NCI-H1436 treated with DMSO at 0.1 percent for 48 hours (cell line): ENCODE data around the gene SDHA.
"Not testable (repeated sequence)": the region's sequence is repeated elsewhere in the genome, so short reads cannot be mapped to it uniquely, and the experiment has no call there.

Experiments
- DNase-seq: peaks from one replicate; lab custom pipeline; 2025; lab: John Stamatoyannopoulos, UW

SDHA gene

DNA sequence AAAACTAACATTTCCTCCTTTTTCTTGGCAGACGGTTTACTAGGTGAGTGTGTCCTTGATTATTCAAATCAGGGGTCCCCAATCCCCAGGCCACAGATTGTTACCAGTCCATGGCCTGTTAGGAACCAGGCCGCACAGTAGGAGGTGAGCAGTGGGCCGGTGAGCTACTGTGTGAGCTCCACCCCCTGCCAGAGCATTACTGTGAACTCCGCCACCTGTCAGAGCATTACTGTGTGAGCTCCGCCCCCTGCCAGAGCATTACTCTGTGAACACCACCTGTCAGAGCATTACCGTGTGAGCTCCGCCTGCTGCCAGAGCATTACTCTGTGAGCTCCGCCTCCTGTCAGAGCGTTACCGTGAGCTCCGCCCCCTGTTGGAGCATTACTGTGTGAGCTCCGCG is 39.0 kb downstream of the SDHA start:
- no peak for DNase-seq

DNA sequence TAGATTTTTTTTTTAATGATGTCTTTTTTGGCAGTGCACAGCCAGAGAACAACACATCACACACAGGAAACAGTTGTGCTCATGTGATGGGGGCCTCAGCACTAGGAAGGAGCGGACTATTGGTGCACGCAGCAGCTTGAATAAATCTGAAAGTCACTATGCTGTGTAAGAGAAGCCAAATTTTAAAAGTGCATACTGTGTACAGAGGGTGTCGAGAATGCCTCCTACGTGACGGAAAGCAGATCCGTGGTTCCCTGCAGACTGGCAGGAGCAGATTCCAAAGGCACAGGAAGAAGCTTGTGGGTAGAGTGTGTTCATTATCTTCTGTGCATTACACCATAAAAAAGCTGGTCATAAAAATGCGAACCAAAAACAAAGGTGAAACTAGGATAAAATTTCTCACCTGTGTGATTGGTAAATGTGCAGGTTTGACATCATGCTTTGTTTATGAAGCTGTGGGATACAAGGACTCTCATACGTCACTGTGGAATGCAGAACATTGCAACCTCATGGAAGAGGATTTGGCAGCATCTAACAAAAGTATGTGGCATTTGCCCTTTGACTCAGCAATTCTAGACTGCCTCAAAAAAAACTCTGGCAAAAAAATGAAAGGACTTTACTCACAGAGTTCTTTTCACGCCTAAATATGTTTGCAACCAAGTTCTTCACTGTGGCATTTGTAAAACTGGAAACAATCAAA is 45.3 kb downstream of the SDHA start:
- not testable (repeated sequence) for DNase-seq

DNA sequence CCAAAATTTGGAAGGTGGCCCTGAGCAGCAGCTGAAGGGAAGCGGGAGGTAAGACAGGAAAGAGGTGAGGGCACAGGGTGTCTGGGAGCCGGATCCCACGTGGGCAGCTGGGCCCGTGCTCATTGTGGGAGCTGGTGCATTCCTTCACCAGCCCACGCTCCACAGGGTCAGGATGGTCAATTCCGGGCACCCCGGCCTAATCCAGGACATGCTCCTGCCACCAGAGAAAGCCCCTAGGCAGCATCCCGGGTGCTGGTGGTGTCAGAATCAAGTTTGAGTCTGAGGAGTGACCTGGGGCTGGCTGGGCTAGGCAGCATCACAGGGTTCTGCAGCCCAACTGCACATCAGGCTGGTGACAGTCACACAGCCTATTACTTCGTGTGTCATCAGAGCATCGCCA is 46.2 kb downstream of the SDHA start:
- no peak for DNase-seq

DNA sequence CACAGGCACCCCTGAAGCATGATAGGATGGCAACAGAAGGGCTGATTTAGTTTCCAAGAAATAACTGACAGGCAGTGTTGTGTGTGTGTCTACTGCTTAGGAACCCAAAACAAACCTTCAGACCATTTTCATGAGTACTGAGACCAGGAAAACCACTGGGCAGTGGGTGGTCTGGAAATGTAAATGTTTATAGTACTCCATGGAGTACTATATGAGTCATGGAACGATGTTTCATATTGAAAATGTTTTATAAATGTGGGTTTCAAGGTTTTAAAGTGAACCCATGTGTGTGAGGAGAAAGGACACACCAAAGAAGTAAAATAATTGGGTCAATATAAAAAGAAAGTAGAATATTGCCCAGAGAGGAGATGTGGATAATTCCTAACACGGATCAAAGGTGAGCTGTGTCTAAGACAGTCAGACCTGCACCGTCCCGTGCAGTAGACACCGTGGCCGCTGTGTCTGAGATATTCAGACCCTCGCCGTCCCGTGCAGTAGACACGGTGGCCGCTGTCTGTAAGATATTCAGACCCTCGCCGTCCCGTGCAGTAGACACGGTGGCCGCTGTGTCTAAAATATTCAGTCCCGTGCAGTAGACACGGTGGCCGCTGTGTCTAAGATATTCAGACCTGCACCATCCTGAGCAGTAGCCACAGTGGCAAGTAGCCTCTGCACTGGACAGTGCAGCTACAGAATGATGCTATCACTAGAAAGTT is 48.3 kb downstream of the SDHA start:
- not testable (repeated sequence) for DNase-seq

DNA sequence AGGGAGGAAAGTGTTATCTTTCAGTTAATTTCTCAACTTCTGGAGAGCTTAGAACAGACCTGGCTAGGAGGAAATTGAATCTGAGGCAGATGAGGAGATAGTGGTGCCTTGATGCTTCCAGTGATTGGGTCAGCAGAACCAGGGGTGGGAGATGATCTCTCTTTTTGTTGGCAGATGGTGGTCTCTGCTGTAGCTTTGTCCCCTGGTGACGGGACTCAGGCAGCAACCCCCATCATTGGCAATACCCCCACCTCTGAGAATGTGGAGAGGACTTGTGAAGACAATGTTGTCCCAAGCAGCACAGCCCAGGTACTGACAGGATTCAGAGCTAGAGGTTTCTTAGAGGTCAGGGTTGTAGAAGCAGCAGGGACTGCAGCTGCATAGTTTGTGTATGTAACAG is 49.6 kb downstream of the SDHA start:
- DNase-seq = no peak

DNA sequence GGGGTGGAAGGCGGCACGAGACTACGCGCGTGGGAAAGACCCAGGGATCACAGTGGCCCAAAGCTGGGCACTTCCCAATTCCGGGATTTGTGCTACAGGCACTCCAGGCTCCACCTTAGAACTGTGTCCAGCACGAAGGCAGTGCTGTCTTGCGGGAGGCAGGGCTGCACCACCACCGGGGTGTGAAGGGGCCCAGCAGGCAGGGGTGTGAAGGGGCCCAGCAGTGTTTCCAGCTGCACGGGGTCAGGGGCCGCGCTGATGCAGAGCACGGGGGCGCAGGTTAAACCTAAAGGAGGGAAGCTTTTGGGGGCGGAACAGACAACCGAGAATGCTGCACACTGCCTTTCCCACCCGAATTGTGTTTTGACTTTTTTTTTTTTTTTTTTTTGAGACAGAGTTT is 52.2 kb downstream of the SDHA start:
- no peak for DNase-seq

DNA sequence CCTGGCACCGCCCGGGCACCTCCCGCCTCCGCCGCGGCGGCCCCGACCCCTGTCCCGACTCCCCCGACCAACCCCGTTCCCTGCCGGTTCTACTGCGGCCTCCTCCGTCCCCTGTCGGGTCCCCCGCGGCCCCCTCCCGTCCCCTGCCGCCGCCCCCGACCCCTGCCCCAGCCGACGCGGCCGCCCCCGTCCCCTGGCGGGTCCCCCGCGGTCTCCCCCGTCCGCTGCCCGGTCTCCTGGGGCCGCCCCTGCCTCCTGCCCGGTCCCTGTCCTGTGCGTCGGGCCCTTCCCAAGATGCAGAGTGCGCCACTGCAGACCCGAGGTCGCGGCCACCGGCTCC is 53.7 kb downstream of the SDHA start:
- DNase-seq = not testable (repeated sequence)

DNA sequence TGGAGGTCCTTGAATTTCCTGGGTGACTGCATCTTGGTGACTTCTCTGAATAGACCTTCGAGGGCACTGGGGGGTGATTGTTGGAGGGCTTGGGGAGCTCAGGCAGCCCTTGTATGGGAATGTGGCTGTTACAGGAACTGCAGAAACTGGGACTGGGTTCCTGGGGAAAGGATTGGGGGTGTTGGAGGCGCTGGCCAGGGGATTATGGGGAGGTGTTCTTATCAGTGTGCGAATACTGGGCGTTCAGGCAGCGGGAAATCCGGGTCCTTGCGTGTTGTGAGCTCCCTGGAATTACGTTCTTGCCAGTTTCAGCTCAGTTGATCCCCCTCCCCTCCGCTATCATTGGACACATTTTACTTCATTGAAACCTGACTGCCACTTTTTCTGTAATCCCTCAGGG is 55.0 kb downstream of the SDHA start:
- not testable (repeated sequence) for DNase-seq

DNA sequence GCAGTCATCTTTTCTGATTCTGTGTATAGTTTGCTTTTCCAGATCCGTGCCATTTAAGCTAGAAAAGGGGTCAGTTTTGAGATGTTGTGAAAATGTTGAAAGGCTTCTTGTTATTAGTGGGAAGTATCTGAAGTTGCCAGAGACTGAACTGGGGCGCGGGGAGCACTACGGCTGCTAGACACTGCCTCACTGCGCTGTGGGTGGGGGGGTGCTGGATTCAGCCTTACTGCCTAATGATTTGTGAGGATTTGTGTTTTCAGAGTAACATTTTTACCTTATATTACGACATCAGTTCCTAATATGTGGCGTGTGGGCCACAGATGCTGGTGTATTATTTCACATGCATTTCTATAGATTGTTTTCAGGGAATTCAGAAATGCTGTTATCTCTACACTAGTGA is 55.4 kb downstream of the SDHA start:
- not testable (repeated sequence) for DNase-seq

DNA sequence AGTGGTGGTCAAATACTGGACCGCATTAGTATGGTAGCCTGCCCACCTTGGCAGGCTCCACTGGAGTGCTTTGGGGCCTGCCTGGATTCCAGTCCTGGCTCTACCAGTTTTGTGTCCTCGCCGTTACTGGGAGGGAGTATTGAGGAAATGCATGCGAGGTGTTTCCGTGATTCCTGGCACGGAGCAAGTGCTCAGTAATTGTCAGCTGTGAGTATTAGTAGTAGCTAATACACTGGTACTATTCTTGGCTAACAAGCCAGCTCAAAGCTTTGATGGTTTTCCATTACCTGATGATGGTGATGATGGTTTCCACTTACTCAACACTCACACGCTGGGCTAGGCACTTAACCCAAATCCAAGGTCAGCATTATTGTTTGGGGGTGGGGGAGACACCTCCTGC is 56.2 kb downstream of the SDHA start:
- not testable (repeated sequence) for DNase-seq

DNA sequence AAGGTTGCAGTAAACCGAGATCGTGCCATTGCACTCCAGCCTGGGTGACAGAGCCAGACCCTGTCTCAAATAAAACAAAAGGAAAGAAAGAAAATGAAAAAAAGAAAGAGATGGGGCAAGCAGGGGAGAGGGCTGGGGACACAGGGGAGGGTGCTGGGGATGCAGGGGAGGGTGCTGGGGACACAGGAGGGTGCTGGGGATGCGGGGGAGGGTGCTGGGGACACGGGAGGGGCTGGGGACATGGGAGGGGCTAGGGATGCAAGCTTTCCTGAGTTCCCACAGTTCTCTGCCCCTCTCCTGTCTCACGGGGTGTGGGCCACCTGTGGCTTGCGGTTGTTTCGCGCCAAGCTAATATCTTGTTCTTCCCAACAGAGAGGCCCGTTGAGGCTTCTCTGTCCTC is 60.5 kb downstream of the SDHA start:
- DNase-seq = no peak

DNA sequence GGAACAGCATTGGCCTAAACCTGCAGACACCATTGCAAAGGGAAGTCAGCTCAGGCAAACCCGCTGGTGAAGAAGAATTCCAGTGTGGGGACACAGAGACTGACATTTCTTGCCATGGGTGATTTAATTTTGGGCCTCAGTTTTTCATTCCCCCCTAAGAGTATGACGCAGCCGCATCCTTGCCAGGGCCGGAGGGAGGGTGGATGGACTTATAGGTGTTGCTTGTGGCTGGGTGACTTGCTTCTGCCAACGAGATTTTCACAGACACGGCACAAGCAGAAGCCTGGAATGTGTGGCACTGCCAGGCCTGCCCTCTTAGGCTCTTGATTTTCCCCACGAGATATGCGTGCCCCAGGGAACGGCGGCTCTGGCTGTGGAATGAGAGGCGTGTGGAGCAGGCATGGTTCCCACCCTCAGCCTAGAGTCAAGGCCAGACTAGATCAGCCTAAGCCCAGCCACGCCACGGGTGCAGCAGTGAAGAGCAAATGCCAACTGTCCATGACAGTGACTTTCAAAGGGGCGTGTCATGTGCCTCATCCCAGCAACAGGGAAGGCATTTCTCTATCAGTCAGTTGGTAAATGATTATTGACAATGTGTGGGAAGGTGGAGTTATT is 61.0 kb downstream of the SDHA start:
- not testable (repeated sequence) for DNase-seq

DNA sequence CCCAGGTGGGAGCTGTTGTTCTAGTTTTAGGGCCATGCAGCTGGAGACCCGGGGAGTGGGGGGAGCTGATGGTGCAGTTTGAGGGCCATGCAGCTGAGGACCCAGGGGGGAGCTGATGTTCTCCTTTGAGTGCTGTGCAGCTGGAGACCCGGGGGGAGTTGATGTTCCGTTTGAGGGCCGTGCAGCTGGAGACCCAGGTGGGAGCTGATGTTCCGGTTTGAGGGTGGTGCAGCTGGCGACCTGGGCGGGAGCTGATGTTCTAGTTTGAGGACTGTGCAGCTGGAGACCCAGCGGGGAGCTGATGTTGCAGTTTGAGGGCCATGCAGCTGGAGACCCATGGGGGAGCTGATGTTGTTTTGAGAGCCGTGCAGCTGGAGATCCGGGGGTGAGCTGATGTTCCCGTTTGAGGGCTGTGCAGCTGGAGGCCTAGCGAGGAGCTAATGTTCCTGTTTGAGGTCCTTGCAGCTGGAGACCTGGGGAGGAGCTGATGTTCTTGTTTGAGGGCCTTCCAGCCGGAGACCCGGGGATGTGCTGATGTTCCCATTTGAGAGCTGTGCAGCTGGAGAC is 68.0 kb downstream of the SDHA start:
- DNase-seq = no peak

DNA sequence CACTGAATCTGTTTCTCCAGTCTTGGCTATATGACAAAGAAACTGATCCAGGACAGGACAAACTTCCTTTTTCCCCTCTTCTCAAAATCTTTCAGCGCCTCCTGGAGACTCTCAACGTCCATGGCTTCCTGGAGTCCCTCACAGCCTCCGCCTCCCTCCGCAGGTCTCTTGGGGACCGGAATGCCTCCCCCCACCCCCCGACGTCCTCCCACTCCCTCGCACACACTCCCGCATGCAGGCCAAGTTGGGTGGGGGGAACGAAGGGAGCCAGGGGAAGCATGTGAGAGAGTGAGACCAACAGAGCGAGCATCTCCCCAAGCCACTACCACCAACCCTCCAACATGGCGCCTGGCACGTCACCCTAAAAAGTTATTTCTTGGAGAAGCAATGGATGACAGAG is 72.1 kb downstream of the SDHA start:
- not testable (repeated sequence) for DNase-seq

DNA sequence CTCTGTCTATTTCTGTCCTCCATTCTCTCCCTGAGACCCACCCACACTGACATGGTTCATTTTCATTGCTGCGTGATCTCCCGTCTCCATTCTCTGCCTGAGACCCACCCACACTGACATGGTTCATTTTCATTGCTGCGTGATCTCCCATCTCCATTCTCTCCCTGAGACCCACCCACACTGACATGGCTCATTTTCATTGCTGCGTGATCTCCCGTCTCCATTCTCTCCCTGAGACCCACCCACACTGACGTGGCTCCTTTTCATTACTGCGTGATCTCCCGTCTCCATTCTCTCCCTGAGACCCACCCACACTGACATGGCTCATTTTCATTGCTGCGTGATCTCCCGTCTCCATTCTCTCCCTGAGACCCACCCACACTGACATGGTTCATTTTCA is 73.2 kb downstream of the SDHA start:
- not testable (repeated sequence) for DNase-seq

DNA sequence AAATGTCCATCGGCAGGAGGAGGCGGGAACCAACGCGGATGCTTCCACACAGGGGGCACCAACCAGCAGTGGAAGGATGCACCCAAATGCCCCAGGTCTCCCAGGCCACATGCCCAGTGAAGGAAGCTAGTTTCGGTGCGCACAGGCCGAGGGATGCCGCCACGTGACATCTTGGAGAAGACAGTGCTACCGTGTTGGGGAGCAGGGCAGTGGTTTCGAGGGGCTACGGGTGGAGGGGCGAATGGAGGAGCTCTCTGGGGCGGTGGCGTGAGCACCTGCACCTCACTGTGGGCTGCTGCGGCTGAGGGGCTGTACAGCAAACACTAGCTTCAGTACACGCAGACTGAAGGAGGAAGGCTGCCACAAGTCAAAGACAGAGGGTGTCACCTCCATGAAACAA is 76.7 kb downstream of the SDHA start:
- DNase-seq = not testable (repeated sequence)

DNA sequence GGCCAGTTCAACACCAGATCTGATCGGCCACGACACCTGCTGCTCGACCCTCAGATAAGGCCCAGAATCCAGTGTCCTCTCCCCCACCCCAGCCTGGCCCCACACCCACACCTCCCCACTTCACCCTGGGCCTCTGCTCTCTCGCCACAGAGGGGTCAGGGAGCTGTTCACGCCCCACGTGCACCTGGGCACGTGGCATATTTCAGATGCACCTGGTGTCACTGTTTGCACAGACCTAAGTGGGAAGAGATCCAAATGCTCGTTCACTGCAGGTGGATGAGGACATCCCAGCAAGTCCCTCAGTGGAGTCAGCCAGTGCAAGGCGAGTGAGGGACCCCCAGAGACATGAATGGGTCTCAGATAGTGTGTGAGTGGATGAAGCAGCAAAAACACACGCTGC is 78.1 kb downstream of the SDHA start:
- not testable (repeated sequence) for DNase-seq

DNA sequence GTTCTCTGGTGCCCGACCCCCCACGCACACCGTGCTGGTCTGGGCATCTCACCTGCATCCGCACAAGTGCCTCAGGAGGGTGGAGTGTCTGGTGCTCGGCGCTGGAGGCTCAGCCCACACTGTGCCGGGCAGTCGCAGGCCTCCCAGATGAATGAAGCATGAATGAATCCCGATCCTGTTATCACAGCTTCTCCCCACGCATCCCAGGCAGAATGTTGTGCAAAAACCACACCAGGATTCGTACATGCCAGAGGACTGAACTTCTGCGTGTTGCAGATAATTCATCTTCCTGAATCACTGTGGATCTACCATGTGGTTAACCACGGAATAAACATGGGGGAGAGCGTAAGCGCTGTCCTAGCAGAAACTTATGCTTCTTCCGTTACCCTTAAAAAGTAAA is 78.8 kb downstream of the SDHA start:
- not testable (repeated sequence) for DNase-seq

DNA sequence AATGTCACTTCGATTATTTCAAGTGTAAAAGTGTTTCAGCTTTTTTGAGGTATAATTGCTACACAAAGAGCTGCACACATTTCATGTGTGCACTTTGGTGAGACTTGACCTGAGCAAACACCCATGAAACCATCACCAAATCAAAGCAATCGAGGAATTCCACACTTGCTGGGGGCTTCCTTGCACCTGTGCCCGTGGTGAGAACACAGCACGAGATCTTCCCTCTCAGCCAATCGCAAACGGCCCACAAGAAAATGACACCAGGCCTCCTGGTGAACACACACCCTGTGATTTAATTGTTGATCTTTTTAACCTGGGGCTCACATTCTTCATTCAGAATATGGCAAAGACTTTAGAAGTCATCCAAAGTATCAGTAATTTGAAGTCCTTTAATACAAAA is 79.3 kb downstream of the SDHA start:
- DNase-seq = not testable (repeated sequence)

DNA sequence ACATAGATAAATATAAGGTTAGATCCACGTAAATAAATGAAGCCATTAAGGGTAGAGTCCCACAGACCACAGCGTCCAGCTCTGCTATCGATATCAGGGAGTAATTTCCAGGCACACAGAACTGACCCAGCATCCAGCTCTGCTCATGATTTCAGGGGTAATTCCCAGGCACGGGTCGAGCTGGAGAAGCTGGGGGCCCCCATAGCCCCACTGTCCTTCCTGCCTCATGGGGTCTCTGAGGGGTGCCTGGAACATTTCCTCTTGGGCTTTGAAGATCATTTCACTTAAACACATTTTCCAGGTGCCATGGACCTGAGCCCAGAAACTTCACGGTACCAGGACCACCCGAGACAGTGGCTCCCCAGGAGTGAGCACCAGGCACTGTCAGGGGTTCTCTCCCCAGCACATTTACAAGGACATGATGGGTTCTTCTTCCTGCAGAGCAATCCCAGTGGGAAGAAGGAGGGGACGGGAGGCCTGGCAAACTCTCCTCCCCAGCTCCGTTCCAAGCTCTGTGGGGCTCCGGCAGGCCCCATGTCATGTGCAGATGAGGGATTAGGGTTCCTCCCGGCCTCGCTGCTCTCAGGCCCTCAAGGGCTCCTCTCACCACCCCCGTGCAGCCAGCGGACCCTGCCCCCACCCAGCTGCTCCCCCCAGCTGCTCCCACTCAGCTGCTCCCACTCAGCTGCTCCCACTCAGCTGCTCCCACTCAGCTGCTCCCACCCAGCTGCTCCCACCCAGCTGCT is 80.0 kb downstream of the SDHA start:
- DNase-seq = not testable (repeated sequence)

DNA sequence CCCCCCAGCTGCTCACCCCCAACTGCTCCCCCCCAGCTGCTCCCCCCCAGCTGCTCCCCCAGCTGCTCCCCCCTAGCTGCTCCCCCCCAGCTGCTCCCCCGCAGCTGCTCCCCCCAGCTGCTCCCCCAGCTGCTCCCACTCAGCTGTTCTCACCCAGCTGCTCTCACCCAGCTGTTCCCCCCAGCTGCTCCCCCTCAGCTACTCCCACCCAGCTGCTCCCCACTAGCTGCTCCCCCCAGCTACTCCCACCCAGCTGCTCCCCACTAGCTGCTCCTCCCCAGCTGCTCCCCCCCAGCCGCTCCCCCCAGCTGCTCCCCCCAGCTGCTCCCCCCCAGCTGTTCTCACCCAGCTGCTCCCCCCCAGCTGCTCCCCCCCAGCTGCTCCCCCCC is 80.6 kb downstream of the SDHA start:
- no peak for DNase-seq

DNA sequence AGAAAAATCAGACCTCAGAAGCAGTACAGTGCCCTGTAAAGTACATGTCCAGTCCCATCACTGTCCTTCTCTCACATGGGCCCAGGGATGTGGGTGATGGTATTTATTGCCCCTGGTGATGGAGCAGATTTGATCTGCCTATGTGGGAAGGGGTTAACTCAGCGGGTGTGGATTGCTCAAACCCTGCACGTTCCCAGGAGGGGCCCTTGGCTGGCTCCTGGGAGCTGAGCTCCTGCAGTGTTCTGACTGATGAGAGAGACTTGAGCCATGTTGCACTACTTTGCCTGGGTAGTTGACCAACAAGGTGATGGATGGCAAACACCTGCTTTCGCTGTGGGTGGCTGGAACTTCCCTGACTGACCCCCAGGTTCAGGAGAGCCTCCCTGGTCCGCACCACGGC is 81.8 kb downstream of the SDHA start:
- not testable (repeated sequence) for DNase-seq
